GM19455 (cell line): Measurements from ENCODE around the gene ARCN1.
"Not testable (repeated sequence)": the region's sequence is repeated elsewhere in the genome, so short reads cannot be mapped to it uniquely, and the experiment has no call there.

Experiments
- ATAC-seq: cut with Tn5 transposase; IDR thresholded peaks from one replicate; pipeline ENCODE4 v1.9.1; 2021; ENCODE audit not compliant: unreplicated experiment

The ARCN1 gene

GRCh38 chr11:118604566-118604965 lies 32.4 kb downstream of the ARCN1 start:
- no peak for ATAC-seq

GRCh38 chr11:118605116-118605867 lies 33.1 kb downstream of the ARCN1 start:
- ATAC-seq = no peak

- ATAC-seq = no peak
Observed at GRCh38 chr11:118606157-118606843, 34.1 kb downstream of the ARCN1 start.

- no peak for ATAC-seq
Observed at GRCh38 chr11:118606844-118607228, 34.6 kb downstream of the ARCN1 start.

- no peak for ATAC-seq
Observed at GRCh38 chr11:118607401-118608359, 35.5 kb downstream of the ARCN1 start, which contains the start of gene PHLDB1. TSS of gene PHLDB1 (plus strand) at chr11:118607615. CDS start at chr11:118613837, 6,222 bp downstream.

- ATAC-seq = no peak
Observed at GRCh38 chr11:118608360-118609227, 36.4 kb downstream of the ARCN1 start.

- ATAC-seq = no peak
Observed at GRCh38 chr11:118609380-118610224, 37.4 kb downstream of the ARCN1 start.

GRCh38 chr11:118610225-118610772 lies 38.1 kb downstream of the ARCN1 start:
- ATAC-seq = no peak

- ATAC-seq = no peak
Observed at GRCh38 chr11:118610773-118611432, 38.7 kb downstream of the ARCN1 start.

GRCh38 chr11:118611433-118611795 lies 39.2 kb downstream of the ARCN1 start:
- not testable (repeated sequence) for ATAC-seq

GRCh38 chr11:118612378-118612777 lies 40.2 kb downstream of the ARCN1 start:
- no peak for ATAC-seq

- ATAC-seq = no peak
Observed at GRCh38 chr11:118614511-118614910, 42.3 kb downstream of the ARCN1 start.

- ATAC-seq = no peak
Observed at GRCh38 chr11:118615282-118615975, 43.2 kb downstream of the ARCN1 start.

GRCh38 chr11:118615976-118616371 lies 43.8 kb downstream of the ARCN1 start:
- no peak for ATAC-seq

- no peak for ATAC-seq
Observed at GRCh38 chr11:118618115-118618990, 46.1 kb downstream of the ARCN1 start.

GRCh38 chr11:118618991-118619375 lies 46.8 kb downstream of the ARCN1 start:
- no peak for ATAC-seq
